ENCODE measurements around the gene FER1L5.

The FER1L5 gene

DNA sequence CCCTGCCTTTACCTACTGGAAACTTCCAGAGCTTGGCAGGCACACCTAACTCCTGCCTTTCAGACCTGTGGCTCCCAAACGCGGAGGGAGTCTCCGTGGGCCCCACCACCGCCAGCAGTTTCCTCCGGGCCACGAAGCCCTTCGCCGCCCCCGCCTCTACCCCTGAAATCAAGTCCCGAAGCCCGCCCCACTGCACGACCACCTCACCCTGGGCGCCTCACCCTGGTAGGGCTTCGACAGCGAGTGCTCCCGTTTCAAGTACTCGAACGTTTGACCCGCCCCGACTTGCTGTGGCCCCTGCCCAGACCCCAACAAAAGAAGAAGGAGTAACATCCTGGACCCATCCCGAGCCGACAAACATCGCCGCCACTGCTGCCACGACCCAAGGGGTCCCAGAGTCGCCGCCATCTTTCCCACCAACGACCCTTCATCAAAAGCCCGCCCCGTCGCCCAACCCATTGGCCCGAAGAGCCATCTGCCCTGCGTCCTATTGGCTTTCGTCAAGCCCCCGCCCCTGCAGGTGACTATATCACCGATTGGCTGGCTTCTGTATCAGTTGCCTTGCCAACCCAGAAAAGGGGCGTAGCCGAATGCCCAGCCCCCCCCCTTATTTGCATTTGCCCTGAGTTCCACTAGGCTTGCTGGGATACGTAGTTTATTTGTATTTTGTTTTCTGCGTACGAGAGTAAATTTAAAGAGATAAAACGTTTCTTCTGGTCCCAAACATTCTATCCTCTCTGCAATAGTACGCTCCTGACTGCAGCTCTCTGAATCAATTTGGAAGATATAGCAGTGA, 97.3 kb downstream of the FER1L5 start, which contains the start of gene LMAN2L:
Gene LMAN2L (minus strand): TSS at position 432 of the 796 bp plus-strand sequence. CDS start 24 bp downstream, at position 408.
- peak within 1 kb of the TSS; percentile 79 for H3K4me3 ChIP-seq (ENCODE audit: low read depth, low read length)
- TF ChIP-seq, protein P1, sequence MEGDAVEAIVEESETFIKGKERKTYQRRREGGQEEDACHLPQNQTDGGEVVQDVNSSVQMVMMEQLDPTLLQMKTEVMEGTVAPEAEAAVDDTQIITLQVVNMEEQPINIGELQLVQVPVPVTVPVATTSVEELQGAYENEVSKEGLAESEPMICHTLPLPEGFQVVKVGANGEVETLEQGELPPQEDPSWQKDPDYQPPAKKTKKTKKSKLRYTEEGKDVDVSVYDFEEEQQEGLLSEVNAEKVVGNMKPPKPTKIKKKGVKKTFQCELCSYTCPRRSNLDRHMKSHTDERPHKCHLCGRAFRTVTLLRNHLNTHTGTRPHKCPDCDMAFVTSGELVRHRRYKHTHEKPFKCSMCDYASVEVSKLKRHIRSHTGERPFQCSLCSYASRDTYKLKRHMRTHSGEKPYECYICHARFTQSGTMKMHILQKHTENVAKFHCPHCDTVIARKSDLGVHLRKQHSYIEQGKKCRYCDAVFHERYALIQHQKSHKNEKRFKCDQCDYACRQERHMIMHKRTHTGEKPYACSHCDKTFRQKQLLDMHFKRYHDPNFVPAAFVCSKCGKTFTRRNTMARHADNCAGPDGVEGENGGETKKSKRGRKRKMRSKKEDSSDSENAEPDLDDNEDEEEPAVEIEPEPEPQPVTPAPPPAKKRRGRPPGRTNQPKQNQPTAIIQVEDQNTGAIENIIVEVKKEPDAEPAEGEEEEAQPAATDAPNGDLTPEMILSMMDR (IDR thresholded peaks at IDR 0.05; ENCODE audit: borderline replicate concordance, insufficient read depth, low read depth, low read length), result no peak

DNA sequence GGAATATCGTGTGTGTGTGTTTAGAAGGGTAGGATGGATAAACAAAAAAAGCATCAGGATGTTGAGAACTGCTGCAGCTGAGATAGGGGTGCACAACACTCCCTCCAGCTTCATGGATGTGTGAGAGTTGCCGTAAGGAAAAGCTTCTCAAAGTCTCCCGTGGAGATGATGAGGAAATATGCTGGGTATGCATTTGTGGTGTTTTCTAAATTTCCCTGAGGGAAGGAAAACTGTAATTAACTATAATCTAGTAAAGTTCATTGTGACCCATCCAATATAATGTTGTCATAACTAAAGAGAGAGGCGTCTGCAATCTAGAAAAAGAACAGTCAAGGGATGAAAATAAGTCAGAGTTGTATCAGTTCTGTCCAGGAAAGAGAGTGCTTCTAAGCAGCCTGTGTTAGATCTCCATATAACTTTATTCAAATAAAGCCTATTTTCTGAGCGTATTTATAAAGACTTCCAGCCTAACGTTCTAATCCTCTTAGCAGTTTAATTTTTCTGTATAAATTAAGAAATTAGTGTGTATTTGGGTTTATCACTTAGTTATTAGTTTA, 104.6 kb downstream of the FER1L5 start:
- H3K4me3 ChIP-seq (ENCODE audit: low read depth, low read length), result no peak overlapping the region
- TF ChIP-seq, protein P1 (IDR thresholded peaks at IDR 0.05; ENCODE audit: borderline replicate concordance, insufficient read depth, low read depth, low read length), result no peak

DNA sequence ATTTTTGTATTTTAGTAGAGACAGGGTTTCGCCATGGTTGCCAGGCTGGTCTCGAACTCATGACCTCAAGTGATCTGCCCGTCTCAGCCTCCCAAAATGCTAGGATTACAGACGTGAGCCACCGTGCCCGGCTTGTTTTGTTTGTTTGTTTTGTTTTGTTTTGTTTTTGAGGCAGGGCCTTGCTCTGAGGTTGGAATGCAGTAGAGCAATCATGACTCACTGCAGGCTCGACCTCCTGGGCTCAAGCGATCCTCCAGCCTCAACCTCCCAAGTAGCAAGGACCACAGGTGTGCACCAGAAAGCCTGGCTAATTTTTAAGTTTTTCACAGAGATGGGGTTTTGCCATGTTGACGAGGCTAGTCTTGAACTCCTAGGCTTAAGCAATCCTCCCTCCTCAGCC, 109.2 kb downstream of the FER1L5 start:
- H3K4me3 ChIP-seq (ENCODE audit: low read depth, low read length), result no peak overlapping the region
- TF ChIP-seq, protein P1 (IDR thresholded peaks at IDR 0.05; ENCODE audit: borderline replicate concordance, insufficient read depth, low read depth, low read length), result no peak

DNA sequence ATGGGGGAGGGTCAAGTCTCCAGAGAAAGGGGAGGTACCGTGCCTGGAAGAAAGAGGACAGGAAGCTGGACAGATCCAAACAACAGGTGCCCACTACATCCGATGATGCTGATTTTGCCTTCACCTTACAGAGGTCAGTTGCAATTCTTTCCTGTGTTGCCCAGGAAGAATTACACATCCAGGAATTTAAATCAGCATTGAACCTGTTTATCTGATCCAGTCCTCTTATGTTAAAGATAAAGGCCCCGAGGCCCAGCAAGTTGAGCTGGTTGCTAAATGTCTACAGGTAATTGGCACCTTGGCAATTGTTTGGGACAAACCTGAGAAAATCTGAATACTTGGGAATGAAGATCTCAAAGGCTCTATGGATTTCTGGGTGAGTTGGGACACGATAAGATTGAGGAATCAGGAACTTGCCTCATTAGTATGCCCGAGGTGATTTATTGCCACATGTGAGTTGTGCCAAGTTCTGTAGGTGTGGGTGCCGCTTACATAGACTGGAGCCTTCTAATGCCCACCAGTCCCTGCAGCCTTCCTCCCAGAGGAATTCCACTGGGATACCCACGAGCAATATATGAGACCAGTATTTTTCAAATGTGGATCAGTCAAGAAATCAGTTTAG, 111.2 kb downstream of the FER1L5 start:
- TF ChIP-seq, protein P1 (IDR thresholded peaks at IDR 0.05; ENCODE audit: borderline replicate concordance, insufficient read depth, low read depth, low read length), result no peak
- no peak overlapping the region for H3K4me3 ChIP-seq (ENCODE audit: low read depth, low read length)

DNA sequence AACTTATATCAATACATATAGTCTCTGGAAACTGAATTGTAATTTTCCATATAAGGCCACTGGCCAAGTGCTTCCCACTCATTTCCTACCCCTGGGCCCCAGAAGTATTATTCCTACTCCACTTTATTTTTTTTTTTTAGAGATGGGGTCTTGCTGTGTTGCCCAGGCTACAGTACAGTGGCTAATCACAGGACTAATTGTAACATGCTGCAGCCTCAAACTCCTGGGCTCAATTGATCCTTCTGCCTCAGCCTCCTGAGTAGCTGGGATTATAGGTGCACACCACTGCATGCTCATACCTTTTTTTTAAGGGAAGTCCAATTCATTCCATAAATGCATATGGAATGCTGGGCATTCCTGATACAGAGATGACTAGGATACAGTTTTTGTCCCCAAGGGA, 111.8 kb downstream of the FER1L5 start:
- TF ChIP-seq, protein P1 (IDR thresholded peaks at IDR 0.05; ENCODE audit: borderline replicate concordance, insufficient read depth, low read depth, low read length), result no peak
- H3K4me3 ChIP-seq (ENCODE audit: low read depth, low read length), result no peak overlapping the region
